SK-N-SH (cell line): ENCODE results near the gene COL24A1.

Experiments used
- CTCF ChIP-seq: fragments of 200-600 bp; sonication (generic); IDR thresholded peaks from 2 replicates; pipeline ENCODE4 v1.6.1; 2017; ENCODE audit warnings: antibody characterized with exemption, mild to moderate bottlenecking, moderate library complexity
- EP300 ChIP-seq, 2 experiments: IDR thresholded peaks; 2 replicates each; pipeline versions ENCODE4 v1.4.0 to v1.6.1; 2012; ENCODE audit warnings: borderline replicate concordance in 1 of 2, low read depth in 1 of 2, low read length in 1 of 2
- EZH2phosphoT487 ChIP-seq: fragments of 200-600 bp; sonication (generic); IDR thresholded peaks from 2 replicates; pipeline ENCODE4 v1.6.1; 2017; ENCODE audit warnings: low read depth, mixed run types, mild to moderate bottlenecking, antibody characterized with exemption, moderate library complexity, borderline replicate concordance
- FOSL2 ChIP-seq: IDR thresholded peaks from 2 replicates; pipeline ENCODE4 v1.4.0; 2012; ENCODE audit warnings: low read depth, mild to moderate bottlenecking, moderate library complexity, borderline replicate concordance
- GABPA ChIP-seq: IDR thresholded peaks from 2 replicates; pipeline ENCODE4 v1.4.0; 2012; ENCODE audit warnings: low read depth, mild to moderate bottlenecking
- JUND ChIP-seq: IDR thresholded peaks from 2 replicates; pipeline ENCODE4 v1.4.0; 2012
- POLR2AphosphoS5 ChIP-seq: IDR thresholded peaks from 2 replicates; pipeline ENCODE4 v1.6.1; 2012; ENCODE audit warnings: low read depth, low read length
- RAD21 ChIP-seq: IDR thresholded peaks from 2 replicates; pipeline ENCODE4 v1.6.1; 2012; ENCODE audit warnings: mild to moderate bottlenecking, low read length
- TEAD4 ChIP-seq: IDR thresholded peaks from 2 replicates; pipeline ENCODE4 v1.4.0; 2012; ENCODE audit warnings: mild to moderate bottlenecking, borderline replicate concordance; ENCODE audit not compliant: insufficient read depth

GRCh38 chr1:85801520-85801919 is 355.1 kb downstream of the COL24A1 start:
- TF ChIP-seq CTCF (no peak), RAD21 (no peak), TEAD4 (no peak), POLR2AphosphoS5 (no peak), FOSL2 (no peak), EZH2phosphoT487 (no peak), GABPA (no peak), JUND (no peak), EP300 (IDR thresholded peaks at IDR 0.05; ENCODE audit: borderline replicate concordance in 1 of 2, low read depth in 1 of 2, low read length in 1 of 2) (no peak)
